ENCODE data around the gene ZNF285. TPM values are rescaled to one million over a fixed set of nuclear protein-coding genes. Genes with fewer than 3 reads are reported as not detected.

ZNF285 gene
- total RNA-seq: 1 to 10 TPM in 3 of 4 donors, under 1 TPM in 1; 0.85 to 2.6 (median 1.7) TPM

GRCh38 chr19:44401139-44402115 is at the start of gene ZNF285:
Gene ZNF285, minus strand, starts transcription at chr19:44401608. Its CDS starts 4,395 bp downstream, at chr19:44397213.
- no peak for TF ChIP-seq CTCF (IDR thresholded peaks at IDR 0.05; ENCODE audit: low read depth)

GRCh38 chr19:44447916-44448674 is 46.7 kb upstream of the ZNF285 start, which contains the start of gene ZNF229:
Gene ZNF229, minus strand, starts transcription at chr19:44448472. Its CDS starts 5,625 bp downstream, at chr19:44442847.
- no peak for TF ChIP-seq CTCF (IDR thresholded peaks at IDR 0.05; ENCODE audit: low read depth)

- no peak for TF ChIP-seq CTCF (IDR thresholded peaks at IDR 0.05; ENCODE audit: low read depth)
Measured at GRCh38 chr19:44438441-44438840, 37.0 kb upstream of the ZNF285 start.

- TF ChIP-seq CTCF (IDR thresholded peaks at IDR 0.05; ENCODE audit: low read depth): no peak
Measured at GRCh38 chr19:44435441-44435840, 34.0 kb upstream of the ZNF285 start.

GRCh38 chr19:44430956-44431355 is 29.5 kb upstream of the ZNF285 start:
- TF ChIP-seq CTCF (IDR thresholded peaks at IDR 0.05; ENCODE audit: low read depth): no peak

- TF ChIP-seq CTCF (IDR thresholded peaks at IDR 0.05; ENCODE audit: low read depth): no peak
Measured at GRCh38 chr19:44374789-44375188, 26.6 kb downstream of the ZNF285 start.

Data from subcutaneous adipose tissue (tissue), 4 donors.